Neural progenitor cell (in vitro differentiated cells): Measurements from ENCODE around the gene GLT8D2.

Source experiments
- EZH2 ChIP-seq: fragments of 200-600 bp; sonication (generic); IDR thresholded peaks from 2 replicates; pipeline ENCODE4 v1.6.1; 2017; ENCODE audit warnings: antibody characterized with exemption, mild to moderate bottlenecking, moderate library complexity
- TF ChIP-seq, protein P1 (sequence below): fragments of 200-600 bp; sonication (generic); IDR thresholded peaks from 2 replicates; pipeline ENCODE4 v1.5.1; 2017; ENCODE audit warnings: antibody characterized with exemption, mild to moderate bottlenecking

DNA sequence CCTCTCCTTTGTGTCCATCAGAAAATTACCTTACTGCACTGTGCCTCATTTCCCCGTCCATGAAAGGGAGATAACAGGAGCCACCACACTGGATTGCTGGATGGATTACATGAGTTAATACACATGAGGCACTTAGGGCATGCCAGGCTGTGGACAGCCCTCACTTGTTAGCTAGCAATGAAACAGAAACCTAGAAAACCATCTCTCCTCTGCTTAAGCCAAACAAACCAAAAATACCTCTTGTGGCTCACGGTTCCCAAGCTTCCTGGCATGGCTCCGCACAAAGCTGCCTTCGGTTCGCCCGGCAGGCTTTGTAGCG, 13.7 kb upstream of the GLT8D2 start:
- TF ChIP-seq, protein P1, sequence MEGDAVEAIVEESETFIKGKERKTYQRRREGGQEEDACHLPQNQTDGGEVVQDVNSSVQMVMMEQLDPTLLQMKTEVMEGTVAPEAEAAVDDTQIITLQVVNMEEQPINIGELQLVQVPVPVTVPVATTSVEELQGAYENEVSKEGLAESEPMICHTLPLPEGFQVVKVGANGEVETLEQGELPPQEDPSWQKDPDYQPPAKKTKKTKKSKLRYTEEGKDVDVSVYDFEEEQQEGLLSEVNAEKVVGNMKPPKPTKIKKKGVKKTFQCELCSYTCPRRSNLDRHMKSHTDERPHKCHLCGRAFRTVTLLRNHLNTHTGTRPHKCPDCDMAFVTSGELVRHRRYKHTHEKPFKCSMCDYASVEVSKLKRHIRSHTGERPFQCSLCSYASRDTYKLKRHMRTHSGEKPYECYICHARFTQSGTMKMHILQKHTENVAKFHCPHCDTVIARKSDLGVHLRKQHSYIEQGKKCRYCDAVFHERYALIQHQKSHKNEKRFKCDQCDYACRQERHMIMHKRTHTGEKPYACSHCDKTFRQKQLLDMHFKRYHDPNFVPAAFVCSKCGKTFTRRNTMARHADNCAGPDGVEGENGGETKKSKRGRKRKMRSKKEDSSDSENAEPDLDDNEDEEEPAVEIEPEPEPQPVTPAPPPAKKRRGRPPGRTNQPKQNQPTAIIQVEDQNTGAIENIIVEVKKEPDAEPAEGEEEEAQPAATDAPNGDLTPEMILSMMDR, result no peak
- no peak for TF ChIP-seq EZH2
